SK-N-SH (cell line): ENCODE data around the gene IL11. TPM values are rescaled to one million over a fixed set of nuclear protein-coding genes. Genes with fewer than 3 reads are reported as not detected.

Source experiments
- CTCF ChIA-PET: fragments of 300-600, 350-600 bp; formaldehyde crosslinking; extraction: SDS; loops from one replicate; lab custom pipeline; 2021; lab: Yijun Ruan, JAX
- POLR2A ChIA-PET: fragments of 350-600 bp; sonication (Branson Sonifier 250); formaldehyde crosslinking; extraction: SDS; loops from one replicate; lab custom pipeline; 2020; ENCODE audit warnings: antibody characterized with exemption, inconsistent platforms; lab: Yijun Ruan, JAX
- DNase-seq: peaks from one replicate; pipeline ENCODE4 v3.0.0; 2012
- H2AFZ ChIP-seq: fragments of 200-600 bp; sonication (generic); 2 replicates; pipeline ENCODE4 v1.8.1; 2016; ENCODE audit warnings: antibody characterized with exemption, mild to moderate bottlenecking, low read depth
- H3F3A ChIP-seq: fragments of 200-600 bp; sonication (generic); replicated peaks from 2 replicates; pipeline ENCODE3; 2016; ENCODE audit warnings: antibody characterized with exemption, mild to moderate bottlenecking; ENCODE audit not compliant: insufficient read depth
- H3K27ac ChIP-seq, 2 experiments: fragments of 200-500 bp in 1 of 2; fragments of 200-600 bp in 1 of 2; sonication (Bioruptor generic) in 1 of 2; sonication (generic), shearing (Covaris generic) in 1 of 2; 2 replicates each; pipeline versions ENCODE4 v1.5.1 to v1.6.1; 2014 to 2016; ENCODE audit warnings: low read depth in 2 of 2, inconsistent platforms in 1 of 2, low read length in 1 of 2, mild to moderate bottlenecking in 1 of 2, mixed read lengths in 1 of 2
- H3K27me3 ChIP-seq: fragments of 200-600 bp; sonication (generic), shearing (Covaris generic); 2 replicates; pipeline ENCODE4 v1.6.1; 2016; ENCODE audit warnings: mixed run types; ENCODE audit not compliant: insufficient read depth
- H3K36me3 ChIP-seq, 2 experiments: fragments of 200-500 bp in 1 of 2; fragments of 200-600 bp in 1 of 2; sonication (Bioruptor generic) in 1 of 2; sonication (generic) in 1 of 2; replicated peaks in 1 of 2; 2 replicates each; pipeline versions ENCODE3 to v1.5.1; 2014 to 2016; ENCODE audit warnings: low read length in 1 of 2, mild to moderate bottlenecking in 1 of 2; ENCODE audit not compliant: insufficient read depth in 2 of 2, control insufficient read depth in 1 of 2
- H3K4me1 ChIP-seq, 2 experiments: fragments of 200-500 bp in 1 of 2; fragments of 200-600 bp in 1 of 2; sonication (Bioruptor generic) in 1 of 2; sonication (generic), shearing (Covaris generic) in 1 of 2; 2 replicates each; pipeline versions ENCODE4 v1.5.1 to v1.6.1; 2014 to 2016; ENCODE audit warnings: low read depth in 1 of 2, low read length in 1 of 2, mixed run types in 1 of 2; ENCODE audit not compliant: insufficient read depth in 2 of 2, control insufficient read depth in 1 of 2
- H3K4me2 ChIP-seq: fragments of 200-600 bp; sonication (generic), shearing (Covaris generic); 2 replicates; pipeline ENCODE4 v1.6.1; 2017; ENCODE audit warnings: mixed run types
- H3K4me3 ChIP-seq, 2 experiments: fragments of 200-500 bp in 1 of 2; fragments of 200-600 bp in 1 of 2; sonication (Bioruptor generic) in 1 of 2; sonication (generic), shearing (Covaris generic) in 1 of 2; 2 replicates each; pipeline versions ENCODE4 v1.5.1 to v1.8.1; 2014 to 2016; ENCODE audit warnings: low read depth in 2 of 2, inconsistent platforms in 1 of 2, low read length in 1 of 2, mild to moderate bottlenecking in 1 of 2, mixed read lengths in 1 of 2, moderate library complexity in 1 of 2
- H3K79me2 ChIP-seq: fragments of 200-600 bp; sonication (generic); 2 replicates; pipeline ENCODE4 v1.8.1; 2017; ENCODE audit warnings: mild to moderate bottlenecking; ENCODE audit not compliant: insufficient read depth
- H3K9ac ChIP-seq: fragments of 200-600 bp; sonication (generic); 2 replicates; pipeline ENCODE4 v1.6.1; 2017; ENCODE audit warnings: mixed run types
- H3K9me2 ChIP-seq: fragments of 200-600 bp; sonication (generic); 2 replicates; pipeline ENCODE4 v1.6.1; 2017; ENCODE audit warnings: mixed run types
- H3K9me3 ChIP-seq: fragments of 200-600 bp; sonication (generic); 2 replicates; pipeline ENCODE4 v1.6.1; 2017; ENCODE audit warnings: mixed run types, mild to moderate bottlenecking, moderate library complexity
- H4K20me1 ChIP-seq: fragments of 200-600 bp; sonication (generic); 2 replicates; pipeline ENCODE4 v1.6.1; 2017; ENCODE audit warnings: mild to moderate bottlenecking, mixed run types; ENCODE audit not compliant: insufficient read depth
- CHD2 ChIP-seq: fragments of 150-350 bp; IDR thresholded peaks from 2 replicates; pipeline ENCODE4 v1.6.1; 2018; ENCODE audit warnings: low read length; ENCODE audit not compliant: partially characterized antibody
- FOSL2 ChIP-seq: IDR thresholded peaks from 2 replicates; pipeline ENCODE4 v1.4.0; 2012; ENCODE audit warnings: low read depth, mild to moderate bottlenecking, moderate library complexity, borderline replicate concordance
- FOXJ3 ChIP-seq: sonication (generic); formaldehyde crosslinking; IDR thresholded peaks from 2 replicates; pipeline ENCODE4 v1.5.1; 2020; ENCODE audit warnings: mild to moderate bottlenecking, missing genetic modification reagents
- FOXM1 ChIP-seq: IDR thresholded peaks from 2 replicates; pipeline ENCODE4 v1.4.0; 2012; ENCODE audit warnings: low read depth, mild to moderate bottlenecking
- GABPA ChIP-seq: IDR thresholded peaks from 2 replicates; pipeline ENCODE4 v1.4.0; 2012; ENCODE audit warnings: low read depth, mild to moderate bottlenecking
- GATA2 ChIP-seq: sonication (generic); formaldehyde crosslinking; IDR thresholded peaks from 2 replicates; pipeline ENCODE4 v1.5.0; 2020; ENCODE audit warnings: mild to moderate bottlenecking, missing genetic modification reagents
- MAX ChIP-seq: IDR thresholded peaks from 2 replicates; pipeline ENCODE4 v1.4.0; 2012; ENCODE audit warnings: low read depth
- MEF2A ChIP-seq: IDR thresholded peaks from 2 replicates; pipeline ENCODE4 v1.4.0; 2012; ENCODE audit warnings: low read depth, borderline replicate concordance
- MXI1 ChIP-seq: IDR thresholded peaks from 2 replicates; pipeline ENCODE4 v1.6.1; 2012; ENCODE audit warnings: mild to moderate bottlenecking, low read depth, low read length, improper control_type of control experiment
- NFIC ChIP-seq: IDR thresholded peaks from 2 replicates; pipeline ENCODE4 v1.4.0; 2012; ENCODE audit warnings: borderline replicate concordance
- RCOR1 ChIP-seq: fragments of 150-350 bp; IDR thresholded peaks from 2 replicates; pipeline ENCODE4 v1.6.1; 2017; ENCODE audit warnings: antibody characterized with exemption, low read length
- RFX5 ChIP-seq: IDR thresholded peaks from 2 replicates; pipeline ENCODE4 v1.6.1; 2012; ENCODE audit warnings: mild to moderate bottlenecking, improper control_type of control experiment, low read length
- RXRA ChIP-seq: IDR thresholded peaks from 2 replicates; pipeline ENCODE4 v1.4.0; 2012; ENCODE audit warnings: low read depth, mild to moderate bottlenecking, borderline replicate concordance
- SMC3 ChIP-seq: IDR thresholded peaks from 2 replicates; pipeline ENCODE4 v1.6.1; 2012; ENCODE audit warnings: low read depth, low read length, improper control_type of control experiment
- TAF1 ChIP-seq: IDR thresholded peaks from 2 replicates; pipeline ENCODE4 v1.6.1; 2012; ENCODE audit warnings: low read depth, mild to moderate bottlenecking, low read length, moderate library complexity, borderline replicate concordance
- TCF12 ChIP-seq: IDR thresholded peaks from 2 replicates; pipeline ENCODE4 v1.4.0; 2012
- TEAD4 ChIP-seq: IDR thresholded peaks from 2 replicates; pipeline ENCODE4 v1.4.0; 2012; ENCODE audit warnings: mild to moderate bottlenecking, borderline replicate concordance; ENCODE audit not compliant: insufficient read depth
- USF1 ChIP-seq: IDR thresholded peaks from 2 replicates; pipeline ENCODE4 v1.4.0; 2012; ENCODE audit warnings: low read depth, borderline replicate concordance
- USF2 ChIP-seq: fragments of 150-350 bp; IDR thresholded peaks from 2 replicates; pipeline ENCODE4 v1.6.1; 2017; ENCODE audit warnings: antibody characterized with exemption, low read length, low read depth, borderline replicate concordance
- YY1 ChIP-seq: IDR thresholded peaks from 2 replicates; pipeline ENCODE4 v1.4.0; 2012; ENCODE audit warnings: low read depth, mild to moderate bottlenecking
- WGBS: methylation state at CpG from one replicate; pipeline ENCODE4 v1.1.6; 2017; ENCODE audit warnings: low lambda C conversion rate; 5-methylcytosine and 5-hydroxymethylcytosine counted together
- polyA plus RNA-seq, 3 experiments: library from polyadenylated mRNA; depleted of rRNA; stranded (reverse); fragments of >200 nt; gene quantifications; 2 replicates each; pipeline ENCODE4 v1.2.3, GENCODE V29; 2012

IL11 gene
- polyA plus RNA-seq, 1 of the 3 experiments (the other 2 are of a cell fraction): 13.2 TPM

- CTCF ChIA-PET: interaction anchor here (1.0 to 7.7 kb wide), 3 partner anchors 14 to 102 kb away, joined by 3 to 46 read pairs (median 9); no protein-coding TSS in a partner anchor
- POLR2A ChIA-PET: no interaction called here
Observed at GRCh38 chr19:55316646-55317045, 53.6 kb downstream of the IL11 start.

GRCh38 chr19:55315956-55316525, 54.2 kb downstream of the IL11 start:
- Histone ChIP-seq H3F3A (no peaks in the 10 kb centered on the region), H3K9ac (no peak overlapping the region), H3K27me3 (no peaks in the 10 kb centered on the region)
- CTCF ChIA-PET: interaction anchor here (1.0 to 7.7 kb wide), 3 partner anchors 14 to 102 kb away, joined by 3 to 46 read pairs (median 9); no protein-coding TSS in a partner anchor
- DNase-seq: no peak
- TF ChIP-seq MAX (no peak), RXRA (no peak), USF1 (no peak), SMC3 (no peak), RFX5 (no peak), USF2 (no peak), FOXM1 (no peak), MEF2A (no peak), TAF1 (no peak), TCF12 (no peak), NFIC (no peak), FOSL2 (no peak), YY1 (no peak), CHD2 (no peak), FOXJ3 (CRISPR knock-in tag) (no peak), GABPA (no peak), RCOR1 (no peak), TEAD4 (no peak), GATA2 (no peak)
- TF ChIP-seq, all 33 proteins: peak for 0
- POLR2A ChIA-PET: no interaction called here
- Histone ChIP-seq H3K36me3 (no peaks in the 10 kb centered on the region), H3K4me3 (no peak overlapping the region), H3K4me2 (no peak overlapping the region), H3K9me2 (no peaks in the 10 kb centered on the region), H3K27ac (no peak overlapping the region), H3K4me1 (no peaks in the 10 kb centered on the region), H4K20me1 (no peaks in the 10 kb centered on the region), H2AFZ (no peak overlapping the region), H3K9me3 (no peaks in the 10 kb centered on the region), H3K79me2 (no peaks in the 10 kb centered on the region)
- 78% methylated on average over 13 of the region's 13 CpGs for WGBS

More at GRCh38 chr19:55316646-55317045, 53.6 kb downstream of the IL11 start:
- Histone ChIP-seq H3F3A (no peaks in the 10 kb centered on the region), H2AFZ (no peak overlapping the region), H3K27ac (no peak overlapping the region), H3K4me1 (no peaks in the 10 kb centered on the region), H4K20me1 (no peaks in the 10 kb centered on the region), H3K4me2 (no peak overlapping the region), H3K79me2 (no peaks in the 10 kb centered on the region), H3K9ac (no peak overlapping the region), H3K9me3 (no peaks in the 10 kb centered on the region), H3K9me2 (no peaks in the 10 kb centered on the region), H3K27me3 (no peaks in the 10 kb centered on the region), H3K4me3 (no peak overlapping the region), H3K36me3 (no peaks in the 10 kb centered on the region)
- no peak for TF ChIP-seq RXRA
- no peak for TF ChIP-seq NFIC
- no peak for TF ChIP-seq RFX5
- no peak for TF ChIP-seq CHD2
- TF ChIP-seq FOXJ3 (CRISPR knock-in tag): no peak
- TF ChIP-seq MXI1: no peak
- 83% methylated on average over 7 of the region's 8 CpGs for WGBS
- DNase-seq: peak; percentile 14
